ENCODE data around the gene DIPK1A. TPM values are rescaled to one million over a fixed set of nuclear protein-coding genes. Genes with fewer than 3 reads are reported as not detected.

DIPK1A gene
- total and polyA plus RNA-seq, 12 donors, result 0.91 to 10.2 (median 3.0) TPM

DNA sequence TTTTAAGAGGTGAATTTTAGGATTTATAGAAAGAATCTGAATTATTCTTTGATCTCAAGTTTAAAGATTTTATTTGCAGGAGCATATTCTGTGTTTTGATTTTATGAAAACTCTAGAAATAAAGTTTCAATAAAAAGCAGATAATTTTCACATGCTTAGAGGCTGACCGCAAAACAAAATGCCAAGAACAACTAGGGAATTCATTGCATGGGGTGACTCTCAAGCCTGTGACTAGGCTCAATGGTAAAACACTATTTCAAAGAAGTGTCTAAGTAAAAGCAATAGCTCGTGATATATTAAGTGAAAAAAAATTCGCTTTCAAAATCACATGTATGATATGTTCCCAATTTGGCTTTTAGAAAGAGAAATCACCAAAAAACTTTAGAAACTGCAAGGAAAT lies 79.9 kb downstream of the DIPK1A start:
- H3K9me3 ChIP-seq (replicated peaks in 1 of 3), result no peaks in the 10 kb centered on the region
- no peak for DNase-seq
- no peaks in the 10 kb centered on the region for H3K27me3 ChIP-seq
- TF ChIP-seq, protein P1, sequence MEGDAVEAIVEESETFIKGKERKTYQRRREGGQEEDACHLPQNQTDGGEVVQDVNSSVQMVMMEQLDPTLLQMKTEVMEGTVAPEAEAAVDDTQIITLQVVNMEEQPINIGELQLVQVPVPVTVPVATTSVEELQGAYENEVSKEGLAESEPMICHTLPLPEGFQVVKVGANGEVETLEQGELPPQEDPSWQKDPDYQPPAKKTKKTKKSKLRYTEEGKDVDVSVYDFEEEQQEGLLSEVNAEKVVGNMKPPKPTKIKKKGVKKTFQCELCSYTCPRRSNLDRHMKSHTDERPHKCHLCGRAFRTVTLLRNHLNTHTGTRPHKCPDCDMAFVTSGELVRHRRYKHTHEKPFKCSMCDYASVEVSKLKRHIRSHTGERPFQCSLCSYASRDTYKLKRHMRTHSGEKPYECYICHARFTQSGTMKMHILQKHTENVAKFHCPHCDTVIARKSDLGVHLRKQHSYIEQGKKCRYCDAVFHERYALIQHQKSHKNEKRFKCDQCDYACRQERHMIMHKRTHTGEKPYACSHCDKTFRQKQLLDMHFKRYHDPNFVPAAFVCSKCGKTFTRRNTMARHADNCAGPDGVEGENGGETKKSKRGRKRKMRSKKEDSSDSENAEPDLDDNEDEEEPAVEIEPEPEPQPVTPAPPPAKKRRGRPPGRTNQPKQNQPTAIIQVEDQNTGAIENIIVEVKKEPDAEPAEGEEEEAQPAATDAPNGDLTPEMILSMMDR (IDR thresholded peaks at IDR 0.05), result no peak
- TF ChIP-seq POLR2A (IDR thresholded peaks at IDR 0.05), result no peak
- H3K4me1 ChIP-seq (replicated peaks in 1 of 2), result no peaks in the 10 kb centered on the region
- no peak overlapping the region for H3K4me3 ChIP-seq
- intact Hi-C loops (cut with DNase I), result no loop called here
- H3K27ac ChIP-seq, result no peak overlapping the region
- no peaks in the 10 kb centered on the region for H3K36me3 ChIP-seq (replicated peaks in 1 of 2)
- WGBS, 4 donors, result 75 to 92% (median 88%) methylated on average over 3 of the region's 3 CpGs

DNA sequence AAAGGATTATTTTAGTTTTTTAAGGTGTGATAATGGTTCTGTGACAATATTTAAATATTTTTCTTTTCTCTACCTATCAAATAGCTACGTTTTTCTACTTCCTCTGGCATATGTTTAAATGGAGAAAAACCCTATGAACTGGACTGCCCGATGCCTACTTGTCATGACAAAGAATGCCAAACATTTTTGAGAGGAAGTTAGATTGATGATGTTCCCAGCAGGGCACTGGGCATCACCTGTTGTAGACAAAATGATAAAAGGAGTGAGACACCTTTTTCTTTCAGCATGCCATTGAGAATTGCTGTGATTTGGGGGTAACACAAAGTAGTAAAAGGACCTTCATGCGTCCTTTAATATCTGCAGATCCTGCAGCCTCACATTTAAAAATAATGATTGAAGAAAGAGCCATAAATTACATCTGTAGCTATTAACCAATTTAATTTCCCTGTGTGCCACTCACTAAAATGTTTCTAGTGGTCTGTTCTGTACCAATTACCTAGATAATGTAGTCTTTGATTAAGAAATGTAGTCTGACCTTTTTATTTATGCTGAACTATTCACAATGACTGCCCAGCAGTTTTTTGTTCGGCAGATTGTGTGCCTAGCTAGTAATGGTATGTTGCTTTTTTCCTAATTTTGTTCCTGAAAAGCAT lies 81.8 kb downstream of the DIPK1A start:
- Histone ChIP-seq H3K4me1 (replicated peaks in 1 of 2) (no peaks in the 10 kb centered on the region), H3K9me3 (replicated peaks in 1 of 3) (no peaks in the 10 kb centered on the region), H3K27me3 (no peaks in the 10 kb centered on the region), H3K4me3 (no peak overlapping the region), H3K36me3 (replicated peaks in 1 of 2) (no peaks in the 10 kb centered on the region), H3K27ac (no peak overlapping the region)
- 68 to 79% (median 76%) methylated on average over 4 of the region's 4 CpGs for WGBS, 4 donors
- intact Hi-C loops (cut with DNase I), result no loop called here
- TF ChIP-seq, protein P1 (IDR thresholded peaks at IDR 0.05), result no peak
- TF ChIP-seq POLR2A (IDR thresholded peaks at IDR 0.05), result no peak
- no peak for DNase-seq

DNA sequence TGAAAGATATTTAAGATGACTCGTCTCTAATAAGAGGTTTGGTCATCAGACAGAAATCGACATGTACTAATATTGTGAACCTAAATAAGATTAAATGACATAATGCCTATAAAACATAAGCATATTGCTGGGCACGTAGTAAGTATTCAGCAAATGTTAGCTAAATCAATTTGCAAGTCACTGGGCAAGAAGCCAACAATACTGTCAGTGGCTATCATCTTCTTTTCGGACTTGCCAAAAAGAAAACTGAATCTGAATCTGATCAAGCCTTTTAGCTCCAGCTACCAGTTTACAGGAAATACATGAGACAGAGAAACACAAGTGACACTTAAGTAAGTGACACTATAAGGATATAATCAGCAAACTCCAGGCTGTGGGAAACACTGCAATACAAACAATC lies 83.5 kb downstream of the DIPK1A start:
- no peak for DNase-seq
- intact Hi-C loops (cut with DNase I), result no loop called here
- 63 to 77% (median 71%) methylated on average over 4 of the region's 4 CpGs for WGBS, 4 donors
- TF ChIP-seq POLR2A (IDR thresholded peaks at IDR 0.05), result no peak
- TF ChIP-seq, protein P1 (IDR thresholded peaks at IDR 0.05), result no peak
- H3K4me1 ChIP-seq (replicated peaks in 1 of 2), result no peaks in the 10 kb centered on the region
- H3K36me3 ChIP-seq (replicated peaks in 1 of 2), result no peaks in the 10 kb centered on the region
- H3K27me3 ChIP-seq, result no peaks in the 10 kb centered on the region
- no peaks in the 10 kb centered on the region for H3K9me3 ChIP-seq (replicated peaks in 1 of 3)
- H3K4me3 ChIP-seq, result no peak overlapping the region
- no peak overlapping the region for H3K27ac ChIP-seq

DNA sequence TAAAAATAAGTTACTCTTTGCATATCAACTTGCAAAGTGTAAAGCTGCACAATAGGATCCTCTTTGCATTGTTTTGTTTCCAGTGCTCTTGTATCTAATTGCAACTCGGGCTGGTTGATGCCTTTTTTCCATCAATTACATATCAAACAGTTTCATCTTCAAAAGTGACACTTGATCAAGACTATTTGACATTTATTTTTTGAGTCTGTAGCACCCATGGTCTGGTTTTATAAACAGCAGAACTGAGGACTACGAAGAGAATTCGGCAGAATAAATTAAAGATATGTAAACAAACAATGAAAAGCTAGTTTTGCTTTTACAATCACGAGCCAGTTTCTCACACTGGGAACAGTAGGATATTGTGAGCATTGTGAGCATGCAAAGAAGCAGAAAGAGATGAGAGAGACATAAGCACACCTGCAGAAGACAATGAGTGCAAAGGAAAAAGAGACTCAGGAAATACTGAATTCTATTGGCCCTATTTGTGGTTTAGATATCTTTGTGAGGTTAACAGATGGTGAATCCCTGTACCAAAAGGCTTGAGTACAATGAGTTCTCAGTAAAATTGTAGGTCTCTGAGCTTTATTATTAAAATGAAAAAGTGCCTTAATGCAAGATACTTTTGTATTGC lies 84.1 kb downstream of the DIPK1A start:
- Histone ChIP-seq H3K9me3 (replicated peaks in 1 of 3) (no peaks in the 10 kb centered on the region), H3K4me3 (no peak overlapping the region), H3K36me3 (replicated peaks in 1 of 2) (no peaks in the 10 kb centered on the region), H3K27ac (no peak overlapping the region), H3K4me1 (replicated peaks in 1 of 2) (no peaks in the 10 kb centered on the region), H3K27me3 (no peaks in the 10 kb centered on the region)
- intact Hi-C loops (cut with DNase I), result no loop called here
- WGBS, 4 donors, result 62 to 72% (median 67%) methylated on average over 4 of the region's 4 CpGs
- DNase-seq, result no peak
- TF ChIP-seq, protein P1 (IDR thresholded peaks at IDR 0.05), result no peak
- TF ChIP-seq POLR2A (IDR thresholded peaks at IDR 0.05), result no peak

All from adrenal gland (tissue), 12 donors.